Measurements from ENCODE around the gene LOXL4. TPM values are rescaled to one million over a fixed set of nuclear protein-coding genes. Genes with fewer than 3 reads are reported as not detected.

Gene LOXL4
- total RNA-seq, 1 donor from 2014 or later: 0.92 TPM

GRCh38 chr10:98286419-98286818 is 18.4 kb upstream of the LOXL4 start:
- H3K4me1 ChIP-seq: no peaks in the 10 kb centered on the region
- no peak overlapping the region for H3K4me3 Mint-ChIP-seq
- no peak overlapping the region for H3K27ac Mint-ChIP-seq
- no peak for TF ChIP-seq CTCF (IDR thresholded peaks at IDR 0.05)
- no peak for TF ChIP-seq EZH2 (IDR thresholded peaks at IDR 0.05)
- TF ChIP-seq EZH2phosphoT487 (IDR thresholded peaks at IDR 0.05): no peak
- H3K79me2 ChIP-seq (ENCODE audit: low read depth): no peaks in the 10 kb centered on the region
- H3K4me3 ChIP-seq: no peak overlapping the region
- no peaks in the 10 kb centered on the region for H3K36me3 Mint-ChIP-seq
- H3K9me3 Mint-ChIP-seq: no peaks in the 10 kb centered on the region
- H3K27me3 ChIP-seq: no peaks in the 10 kb centered on the region
- no peaks in the 10 kb centered on the region for H4K20me1 ChIP-seq (ENCODE audit: low read depth)
- H3K9me3 ChIP-seq (ENCODE audit: low read depth): no peaks in the 10 kb centered on the region
- no peaks in the 10 kb centered on the region for H3K36me3 ChIP-seq
- H3K9ac ChIP-seq: no peak overlapping the region
- H3K27ac ChIP-seq: no peak overlapping the region
- no peaks in the 10 kb centered on the region for H3K4me1 Mint-ChIP-seq
- H3K4me2 ChIP-seq: no peak overlapping the region
- H3F3A ChIP-seq (ENCODE audit: low read depth): no peaks in the 10 kb centered on the region
- peaks cover 2% of the 10 kb centered on the region for H3K27me3 Mint-ChIP-seq (ENCODE audit: insufficient read depth, low read depth)
- H2AFZ ChIP-seq (replicated peaks): no peak overlapping the region
- no peak for DNase-seq (ENCODE audit: low spot score)

DNA sequence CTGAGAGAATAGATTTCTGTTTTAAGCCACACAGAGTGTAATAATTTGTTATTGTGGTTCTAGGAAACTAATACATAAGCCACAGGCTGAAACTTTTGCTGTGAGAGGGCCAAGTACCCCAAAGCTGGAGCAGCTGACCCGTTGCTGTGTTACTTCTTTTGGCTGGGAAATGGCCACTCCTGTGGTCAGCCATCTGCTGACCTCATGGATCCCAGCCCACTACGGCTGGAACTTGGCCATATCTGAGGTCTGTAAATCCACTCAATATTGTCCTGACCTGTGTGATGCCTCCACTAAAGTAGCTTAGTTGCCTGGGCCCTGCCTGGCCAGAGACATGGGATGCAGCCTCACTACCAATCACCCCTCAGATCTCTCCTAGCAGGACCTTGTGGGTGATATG is 17.4 kb upstream of the LOXL4 start:
- Mint-ChIP-seq H3K27ac (no peak overlapping the region), H3K36me3 (no peaks in the 10 kb centered on the region), H3K9me3 (no peaks in the 10 kb centered on the region), H3K4me1 (no peaks in the 10 kb centered on the region), H3K4me3 (no peak overlapping the region), H3K27me3 (ENCODE audit: insufficient read depth, low read depth) (peaks cover 2% of the 10 kb centered on the region)
- Histone ChIP-seq H2AFZ (replicated peaks) (no peak overlapping the region), H3K79me2 (ENCODE audit: low read depth) (no peaks in the 10 kb centered on the region), H3K27ac (no peak overlapping the region), H3K9ac (no peak overlapping the region), H3F3A (ENCODE audit: low read depth) (no peaks in the 10 kb centered on the region), H4K20me1 (ENCODE audit: low read depth) (no peaks in the 10 kb centered on the region), H3K36me3 (no peaks in the 10 kb centered on the region), H3K9me3 (ENCODE audit: low read depth) (no peaks in the 10 kb centered on the region), H3K27me3 (no peaks in the 10 kb centered on the region), H3K4me3 (no peak overlapping the region), H3K4me1 (no peaks in the 10 kb centered on the region), H3K4me2 (no peak overlapping the region)
- DNase-seq (ENCODE audit: low spot score): no peak
- TF ChIP-seq EZH2 (IDR thresholded peaks at IDR 0.05) (no peak), EZH2phosphoT487 (IDR thresholded peaks at IDR 0.05) (no peak), CTCF (IDR thresholded peaks at IDR 0.05) (no peak)

GRCh38 chr10:98276311-98276710 is 8.3 kb upstream of the LOXL4 start:
- TF ChIP-seq EZH2phosphoT487 (IDR thresholded peaks at IDR 0.05): no peak
- TF ChIP-seq EZH2 (IDR thresholded peaks at IDR 0.05): no peak
- TF ChIP-seq CTCF (IDR thresholded peaks at IDR 0.05): no peak
- Mint-ChIP-seq H3K27me3 (ENCODE audit: insufficient read depth, low read depth) (peaks cover 2% of the 10 kb centered on the region), H3K4me3 (no peak overlapping the region), H3K9me3 (no peaks in the 10 kb centered on the region), H3K4me1 (no peaks in the 10 kb centered on the region), H3K36me3 (no peaks in the 10 kb centered on the region), H3K27ac (no peak overlapping the region)
- Histone ChIP-seq H3K36me3 (no peaks in the 10 kb centered on the region), H3K4me1 (no peaks in the 10 kb centered on the region), H3K4me2 (no peak overlapping the region), H4K20me1 (ENCODE audit: low read depth) (no peaks in the 10 kb centered on the region), H3K4me3 (no peak overlapping the region), H3K9ac (no peak overlapping the region), H3K79me2 (ENCODE audit: low read depth) (no peaks in the 10 kb centered on the region), H3F3A (ENCODE audit: low read depth) (no peaks in the 10 kb centered on the region), H3K27me3 (no peaks in the 10 kb centered on the region), H3K9me3 (ENCODE audit: low read depth) (no peaks in the 10 kb centered on the region), H3K27ac (no peak overlapping the region), H2AFZ (replicated peaks) (no peak overlapping the region)
- DNase-seq (ENCODE audit: low spot score): no peak
